OCI-LY1 (cell line): Measurements from ENCODE around the gene PNMA1.

Experiments used
- H2AFZ ChIP-seq: fragments of 200-600 bp; sonication (generic), shearing (Covaris generic); 2 replicates; pipeline ENCODE4 v1.6.0; 2014; ENCODE audit warnings: antibody characterized with exemption, mild to moderate bottlenecking, low read length
- H3F3A ChIP-seq: fragments of 200-600 bp; sonication (generic), shearing (Covaris generic); 2 replicates; pipeline ENCODE4 v1.6.0; 2014; ENCODE audit warnings: mild to moderate bottlenecking, antibody characterized with exemption, low read length, moderate library complexity; ENCODE audit not compliant: insufficient read depth
- H3K27ac ChIP-seq: fragments of 200-600 bp; sonication (generic); 2 replicates; pipeline ENCODE4 v1.5.1; 2014; ENCODE audit warnings: low read length, mixed run types, mild to moderate bottlenecking, low read depth; ENCODE audit not compliant: poor library complexity, severe bottlenecking
- H3K27me3 ChIP-seq: fragments of 200-600 bp; sonication (generic); 2 replicates; pipeline ENCODE4 v1.6.0; 2014; ENCODE audit warnings: antibody characterized with exemption, mild to moderate bottlenecking, low read length, moderate library complexity; ENCODE audit not compliant: insufficient read depth
- H3K36me3 ChIP-seq: fragments of 200-600 bp; sonication (generic); 2 replicates; pipeline ENCODE4 v1.6.1; 2014; ENCODE audit warnings: mild to moderate bottlenecking, antibody characterized with exemption, low read length, moderate library complexity, mixed read lengths; ENCODE audit not compliant: insufficient read depth
- H3K4me1 ChIP-seq: fragments of 200-600 bp; sonication (generic); 2 replicates; pipeline ENCODE4 v1.5.1; 2014; ENCODE audit warnings: mild to moderate bottlenecking, low read length, moderate library complexity; ENCODE audit not compliant: insufficient read depth, severe bottlenecking
- H3K4me2 ChIP-seq: fragments of 200-600 bp; sonication (generic), shearing (Covaris generic); 2 replicates; pipeline ENCODE4 v1.6.1; 2014; ENCODE audit warnings: low read length
- H3K4me3 ChIP-seq: fragments of 200-600 bp; sonication (generic); 2 replicates; pipeline ENCODE4 v1.5.1; 2014; ENCODE audit warnings: low read length, low read depth, mild to moderate bottlenecking, mixed read lengths; ENCODE audit not compliant: poor library complexity, severe bottlenecking
- H3K79me2 ChIP-seq: fragments of 200-600 bp; shearing (Covaris generic); 2 replicates; pipeline ENCODE4 v1.6.1; 2016; ENCODE audit warnings: mixed run types, low read length, mixed read lengths; ENCODE audit not compliant: insufficient read depth
- H3K9ac ChIP-seq: fragments of 200-600 bp; sonication (generic), shearing (Covaris generic); 2 replicates; pipeline ENCODE4 v1.6.1; 2014; ENCODE audit warnings: mild to moderate bottlenecking, low read length, mixed read lengths
- H3K9me2 ChIP-seq: fragments of 200-600 bp; sonication (generic), shearing (Covaris generic); 2 replicates; pipeline ENCODE4 v1.6.1; 2014; ENCODE audit warnings: low read depth, mild to moderate bottlenecking, low read length, mixed read lengths
- H3K9me3 ChIP-seq: fragments of 200-600 bp; shearing (Covaris generic); 2 replicates; pipeline ENCODE4 v1.6.1; 2014; ENCODE audit warnings: low read length, mixed read lengths
- H4K20me1 ChIP-seq: fragments of 200-600 bp; sonication (generic), shearing (Covaris generic); 2 replicates; pipeline ENCODE4 v1.6.0; 2016; ENCODE audit warnings: mild to moderate bottlenecking, low read length; ENCODE audit not compliant: insufficient read depth
- CTCF ChIP-seq: fragments of 200-600 bp; sonication (generic), shearing (Covaris generic); IDR thresholded peaks from 2 replicates; pipeline ENCODE4 v1.5.1; 2017; ENCODE audit warnings: mild to moderate bottlenecking, antibody characterized with exemption, low read length, moderate library complexity, mixed read lengths
- EZH2 ChIP-seq: fragments of 200-600 bp; sonication (generic), shearing (Covaris generic); IDR thresholded peaks from 2 replicates; pipeline ENCODE4 v1.8.0; 2017; ENCODE audit warnings: borderline replicate concordance, mixed run types, mild to moderate bottlenecking, antibody characterized with exemption, low read length, moderate library complexity, mixed read lengths

Gene PNMA1

GRCh38 chr14:73714656-73715081 is 485 bp upstream of the PNMA1 start:
- Histone ChIP-seq H3K27ac (peak overlapping the region; percentile 25), H3K79me2 (no peaks in the 10 kb centered on the region), H3K9me2 (no peaks in the 10 kb centered on the region), H3F3A (peaks cover 16% of the 10 kb centered on the region), H3K27me3 (no peaks in the 10 kb centered on the region), H4K20me1 (no peaks in the 10 kb centered on the region), H2AFZ (no peak overlapping the region), H3K36me3 (peaks cover 37% of the 10 kb centered on the region), H3K9me3 (no peaks in the 10 kb centered on the region), H3K4me3 (peak overlapping the region; percentile 71), H3K4me1 (peaks cover 26% of the 10 kb centered on the region), H3K9ac (no peak overlapping the region), H3K4me2 (peak overlapping the region; percentile 88)
- TF ChIP-seq CTCF (no peak), EZH2 (no peak)

GRCh38 chr14:73713206-73713802 is 880 bp downstream of the PNMA1 start:
- H3F3A ChIP-seq: peaks cover 16% of the 10 kb centered on the region
- no peak overlapping the region for H2AFZ ChIP-seq
- H3K9me3 ChIP-seq: no peaks in the 10 kb centered on the region
- H3K4me2 ChIP-seq: peak overlapping the region; percentile 88
- H3K27me3 ChIP-seq: no peaks in the 10 kb centered on the region
- no peaks in the 10 kb centered on the region for H3K9me2 ChIP-seq
- peaks cover 26% of the 10 kb centered on the region for H3K4me1 ChIP-seq
- peak overlapping the region; percentile 71 for H3K4me3 ChIP-seq
- no peaks in the 10 kb centered on the region for H3K79me2 ChIP-seq
- peak overlapping the region; percentile 81 for H3K9ac ChIP-seq
- H3K36me3 ChIP-seq: peaks cover 27% of the 10 kb centered on the region
- peak overlapping the region; percentile 52 for H3K27ac ChIP-seq
- TF ChIP-seq CTCF: no peak
- TF ChIP-seq EZH2: no peak
- no peaks in the 10 kb centered on the region for H4K20me1 ChIP-seq

- peak overlapping the region; percentile 88 for H3K4me2 ChIP-seq
- H3K4me1 ChIP-seq: peaks cover 26% of the 10 kb centered on the region
- H3F3A ChIP-seq: peaks cover 16% of the 10 kb centered on the region
- H3K9me2 ChIP-seq: no peaks in the 10 kb centered on the region
- TF ChIP-seq EZH2: no peak
- no peak for TF ChIP-seq CTCF
- H3K79me2 ChIP-seq: no peaks in the 10 kb centered on the region
- H2AFZ ChIP-seq: no peak overlapping the region
- peaks cover 20% of the 10 kb centered on the region; the same call in 1 of the 2 replicates for H3K36me3 ChIP-seq
- peak overlapping the region; percentile 71 for H3K4me3 ChIP-seq
- H3K27me3 ChIP-seq: no peaks in the 10 kb centered on the region
- no peaks in the 10 kb centered on the region for H3K9me3 ChIP-seq
- peak overlapping the region; percentile 81 for H3K9ac ChIP-seq
- no peaks in the 10 kb centered on the region for H4K20me1 ChIP-seq
- peak overlapping the region; percentile 13 for H3K27ac ChIP-seq
Measured at GRCh38 chr14:73712540-73713180, 1.5 kb downstream of the PNMA1 start.
